Pancreas (tissue), 10 donors: ENCODE results near the gene GCG. TPM values are rescaled to one million over a fixed set of nuclear protein-coding genes. Genes with fewer than 3 reads are reported as not detected.

Experiments
- ATAC-seq, 4 donors: fragments of 200-7000 bp; cut with Tn5 transposase; one replicate each; pipeline versions ENCODE4 v1.8.0 to v1.9.1; 2020; ENCODE audit warnings: mild to moderate bottlenecking in 4 of 4, moderate library complexity in 4 of 4
- DNase-seq, 6 donors: peaks; one replicate each; pipeline ENCODE4 v3.0.0-alpha.2; 2020
- FAIRE-seq: peaks from 2 replicates; lab custom pipeline; 2012; peaks lifted over from hg19 to GRCh38; lab: Jason Lieb, UNC
- H3K27ac ChIP-seq, 4 donors: fragments of 200-600 bp; sonication (generic); 1 replicate in 3 of 4; 2 replicates in 1 of 4; pipeline versions ENCODE4 v1.5.0 to v1.8.0; 2020
- H3K27me3 ChIP-seq, 4 donors: fragments of 200-600 bp; one replicate each; pipeline ENCODE4 v1.8.0; 2021
- H3K36me3 ChIP-seq, 3 donors: fragments of 200-600 bp; sonication (generic) in 1 of 3; one replicate each; pipeline versions ENCODE4 v1.5.0 to v1.8.0; 2020 to 2021
- H3K4me1 ChIP-seq, 3 donors: fragments of 200-600 bp; one replicate each; pipeline ENCODE4 v1.8.0; 2021
- H3K4me3 ChIP-seq, 4 donors: fragments of 200-600 bp; sonication (generic) in 2 of 4; one replicate each; pipeline versions ENCODE4 v1.5.0 to v1.8.0; 2020 to 2021
- H3K9me3 ChIP-seq, 4 donors: fragments of 200-600 bp; one replicate each; pipeline ENCODE4 v1.8.0; 2021
- WGBS, 2 donors: extraction: QIAGEN DNeasy Blood & Tissue Kit; methylation state at CpG; one replicate each; pipeline ENCODE4 v1.1.7; 2013; 5-methylcytosine and 5-hydroxymethylcytosine counted together
- intact Hi-C, 3 donors: fragments of 100-400 bp; cut with DNase I; formaldehyde crosslinking; loops; one replicate each; pipeline versions ENCODE4 v1.11.1 to v1.14.2; 2022
- polyA plus RNA-seq, 2 donors: library from polyadenylated mRNA; stranded (reverse); fragments of 200-250 nt; gene quantifications; one replicate each; pipeline ENCODE4 v1.2.3, GENCODE V29; 2013
- total RNA-seq, 6 donors: library from RNA; stranded (reverse); fragmentation: NEBNext Ultra II Directional in 4 of 6; extraction: Animal tissue kit (Norgen Biotek cat#: 25700) in 4 of 6; gene quantifications; one replicate each; pipeline versions ENCODE4 v1.2.1 to v1.2.4, GENCODE V29; 2021 to 2023
- TF ChIP-seq, protein P1 (sequence below), 4 donors: fragments of 200-600 bp; sonication (generic) in 3 of 4; IDR thresholded peaks; one replicate each; pipeline versions ENCODE4 v1.5.0 to v1.8.0; 2021; ENCODE audit warnings: antibody characterized with exemption in 4 of 4
- donor health status: healthy with polysubstance abuse.
- donor health status: DM: no; HTN: no; CAD: no; lungs with moderate emphysema.
- donor health status: DM: no; HTN: no; CAD: no.
- donor health status: control.
- donor health status: control.
- donor health status: Bipolar disorder and iron deficiency.
- donor health status: DM: yes; HTN: yes; CAD: no.
- donor health status: DM: no; HTN: no; CAD: no.
- donor health status: DM: no; HTN: no; CAD: no.
- donor health status: DM: yes; HTN: yes; CAD: no.

GCG gene
- total and polyA plus RNA-seq, 8 donors = 92.8 to 9,451 (median 384) TPM

DNA sequence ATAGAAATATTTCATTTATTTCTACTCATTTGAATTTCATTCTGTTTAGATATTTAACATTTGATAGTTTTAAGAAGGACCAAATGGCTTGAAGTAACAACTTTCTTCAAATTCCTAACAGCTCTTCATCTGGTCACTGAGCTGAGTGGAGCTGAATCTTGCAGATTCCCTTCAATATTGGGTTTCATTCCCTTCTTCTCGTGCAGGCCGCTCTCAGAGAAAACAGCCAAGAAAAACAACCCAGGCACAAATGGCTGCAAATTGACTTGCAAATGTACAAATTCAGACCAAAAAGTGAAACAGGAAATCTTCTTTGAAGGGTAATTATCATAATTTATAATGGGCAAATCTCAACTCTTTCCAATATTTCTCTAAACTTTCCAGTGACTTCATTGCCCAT is 30.3 kb upstream of the GCG start:
- Histone ChIP-seq H3K4me3 (no peak overlapping the region), H3K36me3 (no peaks in the 10 kb centered on the region), H3K27me3 (no peaks in the 10 kb centered on the region), H3K27ac (no peak overlapping the region), H3K9me3 (no peaks in the 10 kb centered on the region), H3K4me1 (peaks cover 0 to 5% (median 0%) of the 10 kb centered on the region in 3 donors)
- ATAC-seq (no peak), FAIRE-seq (no peak), DNase-seq (no peak)
- WGBS, 2 donors = 87 to 91% methylated on average over 2 of the region's 2 CpGs
- TF ChIP-seq, protein P1, sequence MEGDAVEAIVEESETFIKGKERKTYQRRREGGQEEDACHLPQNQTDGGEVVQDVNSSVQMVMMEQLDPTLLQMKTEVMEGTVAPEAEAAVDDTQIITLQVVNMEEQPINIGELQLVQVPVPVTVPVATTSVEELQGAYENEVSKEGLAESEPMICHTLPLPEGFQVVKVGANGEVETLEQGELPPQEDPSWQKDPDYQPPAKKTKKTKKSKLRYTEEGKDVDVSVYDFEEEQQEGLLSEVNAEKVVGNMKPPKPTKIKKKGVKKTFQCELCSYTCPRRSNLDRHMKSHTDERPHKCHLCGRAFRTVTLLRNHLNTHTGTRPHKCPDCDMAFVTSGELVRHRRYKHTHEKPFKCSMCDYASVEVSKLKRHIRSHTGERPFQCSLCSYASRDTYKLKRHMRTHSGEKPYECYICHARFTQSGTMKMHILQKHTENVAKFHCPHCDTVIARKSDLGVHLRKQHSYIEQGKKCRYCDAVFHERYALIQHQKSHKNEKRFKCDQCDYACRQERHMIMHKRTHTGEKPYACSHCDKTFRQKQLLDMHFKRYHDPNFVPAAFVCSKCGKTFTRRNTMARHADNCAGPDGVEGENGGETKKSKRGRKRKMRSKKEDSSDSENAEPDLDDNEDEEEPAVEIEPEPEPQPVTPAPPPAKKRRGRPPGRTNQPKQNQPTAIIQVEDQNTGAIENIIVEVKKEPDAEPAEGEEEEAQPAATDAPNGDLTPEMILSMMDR (IDR thresholded peaks at IDR 0.05) = no peak
- intact Hi-C loops = no loop called here

DNA sequence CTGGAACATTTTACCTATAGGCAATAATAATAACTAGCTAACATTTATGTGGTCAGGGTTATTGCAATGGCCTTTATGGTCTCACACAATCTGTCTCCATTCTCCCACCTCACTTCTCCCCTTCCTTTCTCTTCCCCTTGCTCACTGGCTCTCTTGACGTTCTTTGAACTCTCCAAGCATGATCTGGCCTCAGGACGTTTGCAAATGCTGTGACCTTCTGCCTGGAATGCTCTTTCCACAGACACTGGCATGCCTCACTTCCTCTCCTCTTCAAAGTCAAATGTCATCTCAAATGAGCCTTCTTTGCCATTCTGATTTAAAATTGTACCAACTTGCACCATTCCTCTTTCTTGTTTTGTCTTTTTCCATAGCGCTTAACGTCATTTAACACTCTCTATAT is 25.3 kb upstream of the GCG start:
- Histone ChIP-seq H3K36me3 (no peaks in the 10 kb centered on the region), H3K4me1 (no peaks in the 10 kb centered on the region), H3K9me3 (no peaks in the 10 kb centered on the region), H3K27me3 (peaks cover 0 to 4% (median 0%) of the 10 kb centered on the region in 4 donors), H3K27ac (no peak overlapping the region), H3K4me3 (no peak overlapping the region)
- no peak for ATAC-seq
- TF ChIP-seq, protein P1 (IDR thresholded peaks at IDR 0.05) = no peak
- 48 to 67% methylated on average over 4 of the region's 4 CpGs for WGBS, 2 donors
- no peak for FAIRE-seq
- intact Hi-C loops = no loop called here
- DNase-seq = no peak

DNA sequence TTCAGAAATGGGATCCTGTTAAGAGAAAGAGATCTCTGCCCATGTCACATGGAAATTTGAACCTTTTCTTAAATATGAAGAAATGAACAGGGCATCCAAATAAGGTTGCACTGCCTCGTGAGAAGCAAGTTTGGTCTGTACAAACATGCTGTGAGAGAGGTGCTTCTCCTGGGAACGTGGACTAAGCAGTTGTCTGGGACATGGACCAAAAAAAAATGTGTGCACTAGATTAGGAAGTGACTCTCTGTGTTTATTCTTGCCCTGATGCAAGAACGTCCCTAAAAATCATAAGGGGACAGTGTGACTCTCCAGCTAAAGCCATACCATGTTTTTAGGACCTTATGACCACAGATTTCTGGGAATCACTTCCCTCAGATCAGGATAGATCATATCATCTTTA is 23.7 kb upstream of the GCG start:
- H3K4me1 ChIP-seq = no peaks in the 10 kb centered on the region
- DNase-seq (no peak), ATAC-seq (no peak), FAIRE-seq (no peak)
- H3K4me3 ChIP-seq = no peak overlapping the region
- no peaks in the 10 kb centered on the region for H3K36me3 ChIP-seq
- 18 to 21% methylated on average over 3 of the region's 3 CpGs for WGBS, 2 donors
- no peaks in the 10 kb centered on the region for H3K9me3 ChIP-seq
- H3K27me3 ChIP-seq = peaks cover 0 to 4% (median 0%) of the 10 kb centered on the region in 4 donors
- no peak overlapping the region for H3K27ac ChIP-seq
- intact Hi-C loops = no loop called here
- TF ChIP-seq, protein P1 (IDR thresholded peaks at IDR 0.05) = no peak

DNA sequence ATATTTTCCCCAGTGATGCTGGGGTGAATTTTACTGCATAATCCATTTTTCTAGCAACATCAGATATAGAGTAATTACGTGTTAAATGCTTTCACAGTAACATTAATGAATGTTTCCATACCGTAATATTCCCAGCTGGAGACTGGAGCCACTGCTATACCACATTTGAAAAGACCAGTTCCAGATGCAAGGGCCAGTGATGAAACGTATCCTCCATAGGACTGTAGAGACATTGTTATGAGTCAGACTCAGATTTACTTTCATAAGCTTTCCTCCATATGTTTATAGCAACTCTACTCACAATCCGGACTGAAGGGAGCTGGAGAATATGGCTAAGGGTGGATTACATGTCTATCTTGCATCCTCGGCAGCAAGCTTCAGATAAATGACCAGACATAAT is 22.7 kb upstream of the GCG start:
- ATAC-seq = no peak
- Histone ChIP-seq H3K4me3 (no peak overlapping the region), H3K27me3 (peaks cover 0 to 4% (median 0%) of the 10 kb centered on the region in 4 donors), H3K4me1 (no peaks in the 10 kb centered on the region), H3K36me3 (no peaks in the 10 kb centered on the region), H3K9me3 (no peaks in the 10 kb centered on the region), H3K27ac (no peak overlapping the region)
- DNase-seq = no peak
- 68 to 79% methylated on average over 5 of the region's 5 CpGs for WGBS, 2 donors
- no peak for FAIRE-seq
- TF ChIP-seq, protein P1 (IDR thresholded peaks at IDR 0.05) = no peak
- intact Hi-C loops = no loop called here

DNA sequence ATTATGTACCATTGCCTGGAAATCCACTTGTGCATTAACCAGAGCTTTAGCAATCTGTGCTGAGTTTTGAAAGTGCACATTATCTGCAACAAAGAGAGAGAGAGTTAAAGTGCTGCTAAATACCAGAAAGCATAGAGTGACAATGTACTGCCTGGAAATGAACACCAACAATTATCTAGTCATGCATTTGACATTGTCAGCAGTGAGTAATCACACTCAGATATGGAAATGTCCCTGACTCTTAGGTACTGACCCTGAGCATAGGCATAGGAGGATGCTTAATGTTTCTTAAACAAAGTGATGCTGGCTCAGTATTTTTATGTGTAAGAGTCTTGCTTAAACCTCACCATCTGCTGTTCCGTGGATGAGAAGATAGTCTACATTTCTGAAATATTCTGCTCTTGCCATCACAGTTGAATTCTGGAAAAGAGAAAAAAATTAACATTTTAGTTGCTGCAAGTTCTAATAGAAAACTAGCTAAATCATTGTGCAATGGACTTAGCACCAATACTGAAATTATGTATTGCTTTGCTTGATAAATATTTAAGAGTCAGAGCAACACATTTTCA is 20.8 kb upstream of the GCG start:
- DNase-seq (no peak), FAIRE-seq (no peak), ATAC-seq (peak in 1 of 4 donors; percentile 66)
- intact Hi-C loops = no loop called here
- H3K36me3 ChIP-seq = no peaks in the 10 kb centered on the region
- peaks cover 0 to 4% (median under 1%) of the 10 kb centered on the region in 4 donors for H3K27me3 ChIP-seq
- H3K9me3 ChIP-seq = no peaks in the 10 kb centered on the region
- H3K4me3 ChIP-seq = no peak overlapping the region
- WGBS, 2 donors = 66 to 79% methylated on average over 1 of the region's 1 CpG
- H3K4me1 ChIP-seq = no peaks in the 10 kb centered on the region
- H3K27ac ChIP-seq = no peak overlapping the region
- TF ChIP-seq, protein P1 (IDR thresholded peaks at IDR 0.05) = no peak
